Heart left ventricle (tissue), 16 donors: ENCODE measurements around the gene HCAR3. TPM values are rescaled to one million over a fixed set of nuclear protein-coding genes. Genes with fewer than 3 reads are reported as not detected.

Experiments used
- ATAC-seq, 4 donors: fragments of 200-7000 bp; cut with Tn5 transposase; one replicate each; pipeline ENCODE4 v1.9.1; 2020 to 2022; ENCODE audit warnings: moderate library complexity in 4 of 4, mild to moderate bottlenecking in 3 of 4, moderate number of reproducible peaks in 1 of 4
- DNase-seq, 5 donors: peaks; one replicate each; pipeline ENCODE4 v3.0.0-alpha.2; 2020
- H3K27ac ChIP-seq, 12 donors: fragments of 200-600 bp; sonication (generic) in 4 of 12; one replicate each; pipeline versions ENCODE4 v1.5.0 to v1.8.0; 2016 to 2022; ENCODE audit warnings: mild to moderate bottlenecking in 2 of 12
- H3K27me3 ChIP-seq, 9 donors: fragments of 200-600 bp; sonication (generic) in 2 of 9; one replicate each; pipeline versions ENCODE4 v1.5.1 to v1.8.0; 2016 to 2022; ENCODE audit warnings: mild to moderate bottlenecking in 3 of 9
- H3K36me3 ChIP-seq, 9 donors: fragments of 200-600 bp; sonication (generic) in 2 of 9; one replicate each; pipeline versions ENCODE4 v1.5.0 to v1.8.0; 2018 to 2022; ENCODE audit warnings: mild to moderate bottlenecking in 2 of 9
- H3K4me1 ChIP-seq, 12 donors: fragments of 200-600 bp; sonication (generic) in 4 of 12; one replicate each; pipeline versions ENCODE4 v1.5.0 to v1.8.0; 2016 to 2022; ENCODE audit warnings: mild to moderate bottlenecking in 3 of 12
- H3K4me3 ChIP-seq, 12 donors: fragments of 200-600 bp; sonication (generic) in 4 of 12; one replicate each; pipeline versions ENCODE4 v1.5.0 to v1.8.0; 2017 to 2022; ENCODE audit warnings: mild to moderate bottlenecking in 9 of 12, moderate library complexity in 4 of 12
- H3K9me3 ChIP-seq, 12 donors: fragments of 200-600 bp; sonication (generic) in 4 of 12; one replicate each; pipeline versions ENCODE4 v1.5.0 to v1.8.0; 2016 to 2022; ENCODE audit warnings: mild to moderate bottlenecking in 1 of 12
- CTCF ChIP-seq, 12 donors: fragments of 200-600 bp; sonication (generic) in 4 of 12; IDR thresholded peaks; one replicate each; pipeline versions ENCODE4 v1.5.0 to v1.8.0; 2018 to 2022; ENCODE audit warnings: antibody characterized with exemption in 12 of 12, mild to moderate bottlenecking in 5 of 12
- POLR2A ChIP-seq, 2 donors: fragments of 450-650 bp; IDR thresholded peaks; one replicate each; pipeline ENCODE4 v1.6.1; 2017; ENCODE audit warnings: antibody characterized with exemption in 2 of 2, mild to moderate bottlenecking in 2 of 2, moderate library complexity in 2 of 2
- WGBS, 4 donors: extraction: QIAGEN DNeasy Blood & Tissue Kit in 2 of 4; methylation state at CpG; one replicate each; pipeline versions ENCODE4 v1.1.5 to v1.1.7; 2013 to 2018; 5-methylcytosine and 5-hydroxymethylcytosine counted together
- intact Hi-C, 10 donors: fragments of 100-400 bp; cut with DNase I; formaldehyde crosslinking; loops; one replicate each; pipeline versions ENCODE4 v1.11.1 to v1.14.2; 2022
- polyA plus RNA-seq, 2 donors: library from polyadenylated mRNA; stranded (reverse); fragments of 200-250 nt; gene quantifications; one replicate each; pipeline ENCODE4 v1.2.3, GENCODE V29; 2013
- total RNA-seq, 9 donors: library from RNA; depleted of rRNA in 2 of 9; stranded (reverse); fragments of >200 nt in 2 of 9; fragmentation: NEBNext Ultra II Directional in 3 of 9; extraction: Animal tissue kit (Norgen Biotek cat#: 25700) in 3 of 9; gene quantifications; one replicate each; pipeline versions ENCODE4 v1.1.0 to v1.2.4, GENCODE V29; 2016 to 2023
- donor health status: ischemic (EF 13 %, LVEDD 7.1; RV severe dilation, severe dysfunction).
- donor health status: healthy with polysubstance abuse.
- donor health status: DM: no; HTN: yes; CAD: no.
- donor health status: DM: no; HTN: no; CAD: no.
- donor health status: ischemic (EF 25% LVEDD 6.9; RV normal size, moderate dysfunction).
- donor health status: ischemic (EF 25% LVEDD 5.7; RV mildly dilated, moderate dysfunction).
- donor health status: healthy.
- donor health status: DM: yes; HTN: yes; CAD: no.
- donor health status: ischemic (EF 35%, LVEDD 5.7; RV mildly dilated, moderate dysfunction).
- donor health status: nonischemic (EF 11% LVEDD 7.7; RV severe dilation, severe dysfunction).
- donor health status: DM: yes; HTN: yes; CAD: no.
- donor health status: PGD.
- donor health status: ischemic (EF 29% LVEDD 5.4; RV normal size, mild dysfunction).
- donor health status: nonischemic (EF 23%, LVEDD 6.1; RV moderate dilation, normal function).

Gene HCAR3
- total and polyA plus RNA-seq, 11 donors = 0.10 to 1.1 (median 0.26) TPM; not detected in 5

- intact Hi-C loops = no loop called here
These were observed 9.5 kb upstream of the HCAR3 start for GRCh38 chr12:122726080-122726558.

GRCh38 chr12:122725452-122726079, 9.0 kb upstream of the HCAR3 start:
- 85 to 90% (median 90%) methylated on average over 6 of the region's 6 CpGs for WGBS, 4 donors
- peaks cover 0 to 29% (median 0%) of the 10 kb centered on the region in 12 donors for H3K4me1 ChIP-seq
- H3K27me3 ChIP-seq = peaks cover 0 to 4% (median 0%) of the 10 kb centered on the region in 9 donors
- no peak overlapping the region for H3K4me3 ChIP-seq
- no peak for TF ChIP-seq CTCF (IDR thresholded peaks at IDR 0.05)
- no peak for TF ChIP-seq POLR2A (IDR thresholded peaks at IDR 0.05)
- H3K27ac ChIP-seq = no peak overlapping the region
- DNase-seq (no peak), ATAC-seq (no peak)
- intact Hi-C loops = no loop called here
- H3K9me3 ChIP-seq = no peaks in the 10 kb centered on the region
- H3K36me3 ChIP-seq = no peaks in the 10 kb centered on the region

More at GRCh38 chr12:122726080-122726558, 9.5 kb upstream of the HCAR3 start:
- Histone ChIP-seq H3K4me3 (no peak overlapping the region), H3K36me3 (no peaks in the 10 kb centered on the region), H3K9me3 (no peaks in the 10 kb centered on the region), H3K27ac (no peak overlapping the region), H3K27me3 (peaks cover 0 to 4% (median 0%) of the 10 kb centered on the region in 9 donors), H3K4me1 (peaks cover 0 to 29% (median 0%) of the 10 kb centered on the region in 12 donors)
- WGBS, 4 donors = 49 to 71% (median 54%) methylated on average over 5 of the region's 5 CpGs
- no peak for DNase-seq
- TF ChIP-seq CTCF (IDR thresholded peaks at IDR 0.05) = no peak
- no peak for TF ChIP-seq POLR2A (IDR thresholded peaks at IDR 0.05)
- no peak for ATAC-seq

GRCh38 chr12:122724641-122725243, 8.1 kb upstream of the HCAR3 start:
- 91 to 98% (median 92%) methylated on average over 12 of the region's 12 CpGs for WGBS, 4 donors
- H3K27me3 ChIP-seq = peaks cover 0 to 2% (median 0%) of the 10 kb centered on the region in 9 donors
- no peaks in the 10 kb centered on the region for H3K36me3 ChIP-seq
- no peak for DNase-seq
- no peak overlapping the region for H3K27ac ChIP-seq
- H3K4me1 ChIP-seq = peaks cover 0 to 34% (median 0%) of the 10 kb centered on the region in 12 donors
- H3K4me3 ChIP-seq = no peak overlapping the region
- H3K9me3 ChIP-seq = no peaks in the 10 kb centered on the region
- no peak for ATAC-seq
- TF ChIP-seq POLR2A (IDR thresholded peaks at IDR 0.05) = no peak
- TF ChIP-seq CTCF (IDR thresholded peaks at IDR 0.05) = no peak
- intact Hi-C loops = no loop called here

- ATAC-seq (no peak), DNase-seq (no peak)
- no peak for TF ChIP-seq POLR2A (IDR thresholded peaks at IDR 0.05)
- TF ChIP-seq CTCF (IDR thresholded peaks at IDR 0.05) = no peak
- H3K27ac ChIP-seq = no peak overlapping the region
- H3K36me3 ChIP-seq = no peaks in the 10 kb centered on the region
- H3K4me3 ChIP-seq = no peak overlapping the region
- intact Hi-C loops = no loop called here
- H3K9me3 ChIP-seq = no peaks in the 10 kb centered on the region
- peaks cover 0 to 34% (median 0%) of the 10 kb centered on the region in 12 donors for H3K4me1 ChIP-seq
- H3K27me3 ChIP-seq = no peaks in the 10 kb centered on the region
- 53 to 65% (median 59%) methylated on average over 1 of the region's 1 CpG for WGBS, 4 donors
These were observed 5.8 kb upstream of the HCAR3 start for GRCh38 chr12:122722387-122722786.
